DMS53 (cell line): ENCODE measurements around the gene ALX3.
"Not testable (repeated sequence)": the region's sequence is repeated elsewhere in the genome, so short reads cannot be mapped to it uniquely, and the experiment has no call there.

Source experiments
- DNase-seq: peaks from one replicate; lab custom pipeline; 2025; lab: John Stamatoyannopoulos, UW

Gene ALX3

DNA sequence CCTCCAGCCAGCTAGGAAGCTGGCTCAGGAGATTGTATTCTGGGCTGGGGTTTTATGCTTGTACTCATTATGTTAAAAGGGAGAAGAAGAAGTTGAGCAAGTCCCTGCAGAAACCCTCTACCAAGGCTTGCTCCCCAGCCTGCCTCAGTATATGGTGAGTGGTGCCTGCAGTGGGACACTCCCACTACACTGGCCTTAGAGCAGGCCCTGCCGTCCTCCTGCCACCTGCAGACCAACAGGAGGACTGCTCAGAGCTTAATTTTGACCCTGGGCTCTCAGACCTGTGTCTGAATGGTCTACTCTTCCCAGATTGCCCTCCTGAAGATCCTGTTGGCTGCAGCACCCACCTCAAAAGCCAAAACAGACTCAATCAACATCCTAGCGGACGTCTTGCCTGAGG is 23.0 kb downstream of the ALX3 start:
- DNase-seq, result peak; percentile 34

DNA sequence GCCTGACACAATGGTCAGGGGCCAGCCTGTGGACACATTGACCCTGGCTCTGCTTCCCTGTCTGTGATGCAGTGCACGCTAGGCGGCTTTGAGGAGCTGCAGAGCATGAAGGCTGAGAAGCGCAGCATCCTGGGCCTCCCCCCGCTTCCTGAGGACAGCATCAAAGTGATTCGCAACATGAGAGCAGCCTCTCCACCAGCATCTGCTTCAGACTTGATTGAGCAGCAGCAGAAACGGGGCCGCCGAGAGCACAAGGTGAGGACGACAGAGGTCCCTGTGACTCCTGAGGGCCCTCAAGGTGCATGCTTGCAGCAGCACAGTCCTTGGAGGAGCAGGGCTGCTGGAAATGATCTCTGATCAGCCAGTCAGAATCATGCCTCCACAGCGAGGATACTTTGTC is 27.5 kb downstream of the ALX3 start:
- no peak for DNase-seq

DNA sequence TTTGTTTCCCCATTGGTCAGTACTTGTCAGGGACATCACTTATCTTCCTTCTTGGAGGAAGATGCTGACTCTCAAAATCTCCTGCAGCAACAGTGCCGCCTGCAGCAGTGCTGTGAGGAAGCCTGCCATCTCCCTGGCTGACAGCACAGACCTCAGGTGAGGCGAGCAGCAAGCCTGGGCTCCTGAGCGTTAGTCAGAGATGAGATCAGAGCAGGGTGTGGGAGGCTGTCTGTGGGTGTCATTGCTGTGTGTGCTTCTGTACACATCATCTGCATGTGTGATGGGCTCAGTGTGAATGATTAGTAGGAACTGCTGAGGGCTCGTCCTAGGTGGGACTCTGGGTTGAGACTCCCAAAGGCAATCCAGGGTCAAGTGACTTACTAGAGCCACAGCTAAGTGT is 29.9 kb downstream of the ALX3 start:
- no peak for DNase-seq

DNA sequence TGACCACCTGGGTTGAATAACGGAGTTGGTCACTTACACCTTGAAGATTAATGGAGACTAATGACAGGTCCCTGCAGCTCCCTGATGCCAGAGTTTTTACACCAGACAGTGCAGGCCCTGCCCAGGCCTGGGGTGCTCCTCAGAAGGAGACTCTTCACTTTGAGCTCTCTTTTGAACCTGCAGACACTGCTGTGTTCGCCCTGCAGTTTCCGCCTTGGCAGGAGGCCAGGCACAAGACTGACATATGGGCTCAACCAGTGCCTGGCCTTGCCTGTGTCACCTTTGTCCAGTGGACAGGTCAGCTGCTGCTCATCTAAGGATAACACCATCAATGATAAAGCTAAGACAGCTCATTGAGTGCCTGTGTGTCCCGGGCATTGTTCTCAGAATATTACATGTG is 30.8 kb downstream of the ALX3 start:
- DNase-seq, result peak; percentile 13

DNA sequence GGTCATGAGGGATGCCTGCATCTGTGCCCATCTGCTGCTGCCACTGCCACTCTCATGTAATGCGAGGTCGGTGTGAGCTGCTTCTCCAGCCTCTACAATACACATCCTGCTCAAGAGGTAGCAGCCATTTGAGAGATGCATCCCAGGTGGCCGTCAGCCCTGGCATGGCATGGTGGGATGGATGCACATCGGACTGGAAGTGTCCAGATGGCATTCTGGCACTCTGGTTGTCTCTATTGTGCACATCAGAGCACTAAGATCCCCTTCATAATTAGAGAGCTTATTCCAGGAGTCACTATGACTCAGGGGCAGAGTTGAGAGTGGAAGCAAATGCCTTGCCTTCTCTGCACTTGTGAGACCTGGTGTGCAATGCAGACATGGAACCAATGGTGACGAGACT is 32.2 kb downstream of the ALX3 start:
- DNase-seq, result no peak

DNA sequence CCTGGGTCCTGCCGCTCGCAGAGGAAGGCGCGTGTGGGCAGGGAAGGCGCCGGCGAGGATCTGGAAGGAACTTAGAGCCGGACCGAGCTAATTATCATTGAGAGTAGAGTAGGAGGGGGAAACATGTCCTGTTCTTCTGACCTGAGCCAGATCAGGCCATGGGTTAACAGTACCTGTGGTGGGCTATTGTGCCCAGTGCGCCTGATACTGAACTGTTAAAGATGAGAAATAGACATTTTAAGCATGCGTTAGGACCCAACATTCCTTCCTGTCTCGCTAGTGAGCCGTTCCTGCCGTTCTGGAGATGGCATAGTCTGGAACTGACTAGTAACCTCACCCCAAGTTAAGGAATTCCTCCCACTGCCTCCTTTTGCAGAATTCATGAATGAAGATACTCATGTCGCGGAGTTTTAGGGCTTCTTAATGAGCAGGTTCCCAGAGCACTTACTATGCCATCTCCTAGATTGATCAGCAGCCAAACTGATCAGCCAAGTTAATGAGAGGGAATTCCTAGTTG is 35.2 kb downstream of the ALX3 start:
- no peak for DNase-seq

DNA sequence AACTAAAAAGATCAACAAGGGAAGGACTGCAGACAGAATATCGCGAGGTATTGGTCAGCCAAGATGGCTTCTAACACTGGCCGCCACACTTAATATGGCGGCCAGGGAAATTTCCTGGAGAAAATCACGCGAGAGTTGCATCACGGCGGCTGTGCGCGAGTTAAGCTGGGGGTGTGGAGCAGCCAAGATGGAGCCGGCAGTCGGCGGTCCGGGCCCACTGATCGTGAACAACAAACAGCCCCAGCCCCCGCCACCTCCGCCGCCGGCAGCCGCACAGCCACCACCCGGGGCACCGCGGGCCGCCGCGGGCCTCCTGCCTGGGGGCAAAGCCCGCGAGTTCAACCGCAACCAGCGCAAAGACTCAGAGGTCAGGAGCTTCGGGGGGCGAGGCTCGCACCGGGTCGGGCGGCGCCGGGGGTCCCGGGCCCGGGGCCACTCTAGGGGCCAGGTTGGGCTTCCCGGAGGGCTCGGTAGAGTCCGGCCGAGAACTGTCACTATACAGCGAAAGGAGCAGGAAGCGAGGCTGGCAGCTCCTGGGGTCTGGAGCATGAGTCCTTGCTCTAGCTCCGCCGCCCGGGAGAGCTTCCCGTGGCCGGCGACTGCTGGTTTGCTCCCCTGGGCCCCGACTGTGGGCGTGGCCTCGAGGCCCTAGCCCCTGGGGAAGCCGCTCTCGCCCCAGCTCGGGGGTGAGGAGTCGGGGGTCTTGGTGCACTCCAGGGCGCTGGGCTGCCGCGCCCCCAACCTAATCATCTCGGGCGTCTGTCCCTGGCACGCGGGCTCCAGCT is 35.8 kb downstream of the ALX3 start, which contains the start of gene STRIP1:
TSS of gene STRIP1 (plus strand) at position 174 of the 785 bp plus-strand sequence. CDS start at position 188, 14 bp downstream.
- peak; percentile 98 for DNase-seq

DNA sequence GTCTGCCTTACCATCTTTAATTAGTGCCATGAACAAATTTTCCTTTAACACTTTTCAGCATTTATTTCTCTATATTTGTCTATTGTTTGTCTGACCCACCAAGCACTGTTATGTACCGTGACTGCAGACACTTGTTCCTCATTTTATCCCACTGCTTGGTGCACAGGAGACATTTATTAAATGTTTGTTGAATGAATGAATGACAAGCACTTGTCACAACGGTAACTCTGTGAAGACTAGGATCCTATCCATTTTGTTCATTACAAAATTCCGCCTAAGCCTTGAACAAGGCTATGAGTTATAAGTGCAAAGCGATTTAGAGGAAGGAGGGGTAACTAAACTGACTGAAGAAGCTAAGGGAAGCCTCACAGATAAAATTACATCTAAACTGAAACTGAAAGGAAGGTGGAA is 36.4 kb downstream of the ALX3 start:
- no peak for DNase-seq

DNA sequence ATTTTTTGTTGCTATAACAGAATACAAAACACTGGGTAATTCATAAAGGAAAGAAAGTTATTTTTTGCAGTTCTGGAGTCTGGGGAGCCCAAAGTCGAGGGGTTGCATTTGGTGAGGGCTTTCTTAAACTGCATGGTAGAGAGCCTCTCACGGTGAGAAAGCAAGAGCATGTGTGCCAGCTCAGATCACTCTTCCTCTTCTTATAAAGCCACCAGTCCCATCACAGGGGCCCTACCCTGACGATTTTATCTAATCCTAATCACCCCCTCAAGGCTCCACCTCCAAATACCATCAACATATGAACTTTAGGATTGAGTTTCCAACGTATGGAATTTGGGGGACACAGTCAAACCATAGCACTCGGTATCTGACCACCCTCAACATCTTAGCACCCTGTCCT is 37.1 kb downstream of the ALX3 start:
- DNase-seq, result no peak

DNA sequence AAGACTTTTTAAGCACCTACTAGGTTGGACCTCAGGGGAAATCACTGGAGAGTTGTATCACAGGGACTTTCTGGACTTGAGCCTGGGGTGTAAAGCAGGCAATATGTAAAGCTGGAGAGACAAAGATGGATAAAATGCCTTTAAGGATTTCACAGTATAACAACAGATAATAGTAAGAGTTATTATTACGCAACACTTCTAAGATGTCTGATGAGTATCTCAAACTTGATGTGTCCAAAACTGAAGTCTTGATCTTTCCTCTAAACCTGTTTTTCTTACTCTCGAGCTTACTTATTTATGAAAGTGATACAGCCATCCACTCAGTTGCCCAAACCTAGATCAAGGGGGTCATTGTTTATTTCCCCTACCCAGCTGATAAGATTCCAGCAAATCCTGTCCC is 38.1 kb downstream of the ALX3 start:
- DNase-seq, result no peak

DNA sequence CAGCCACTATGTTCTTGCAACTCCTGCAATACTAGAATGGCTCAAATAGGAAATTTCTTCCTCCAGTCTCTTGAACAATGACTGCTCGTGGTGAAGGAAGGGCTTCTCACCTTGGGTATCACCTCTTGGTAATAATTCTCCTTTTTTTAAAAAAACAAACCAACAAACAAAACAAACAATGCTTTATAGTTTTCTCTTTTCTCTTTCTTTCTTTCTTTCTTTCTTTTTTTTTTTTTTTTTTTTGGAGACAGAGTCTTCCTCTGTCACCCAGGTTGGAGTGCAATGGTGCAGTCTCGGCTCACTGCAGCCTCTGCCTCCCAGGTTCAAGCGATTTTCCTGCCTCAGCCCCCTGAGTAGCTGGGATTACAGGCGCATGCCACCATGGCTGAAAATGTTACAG is 39.8 kb downstream of the ALX3 start:
- DNase-seq, result not testable (repeated sequence)

DNA sequence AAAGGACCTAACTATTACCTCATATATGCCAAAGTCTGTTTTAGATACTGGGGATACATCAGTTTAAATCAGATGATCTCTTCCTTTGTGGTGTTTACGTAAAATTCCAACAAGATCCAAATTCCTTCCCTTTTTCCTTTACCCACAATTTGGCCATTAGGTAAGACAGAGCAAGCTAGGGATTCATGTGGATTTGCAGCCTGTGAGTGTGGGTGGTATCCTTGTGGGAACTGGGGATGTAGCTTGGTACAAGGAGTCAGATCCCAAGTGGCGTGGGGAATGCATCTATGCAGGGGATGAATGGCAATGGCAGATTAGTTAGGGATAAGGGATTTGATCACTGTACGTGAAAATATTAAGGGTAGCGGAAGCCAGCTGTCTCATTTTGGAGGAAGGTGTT is 45.9 kb downstream of the ALX3 start:
- no peak for DNase-seq

DNA sequence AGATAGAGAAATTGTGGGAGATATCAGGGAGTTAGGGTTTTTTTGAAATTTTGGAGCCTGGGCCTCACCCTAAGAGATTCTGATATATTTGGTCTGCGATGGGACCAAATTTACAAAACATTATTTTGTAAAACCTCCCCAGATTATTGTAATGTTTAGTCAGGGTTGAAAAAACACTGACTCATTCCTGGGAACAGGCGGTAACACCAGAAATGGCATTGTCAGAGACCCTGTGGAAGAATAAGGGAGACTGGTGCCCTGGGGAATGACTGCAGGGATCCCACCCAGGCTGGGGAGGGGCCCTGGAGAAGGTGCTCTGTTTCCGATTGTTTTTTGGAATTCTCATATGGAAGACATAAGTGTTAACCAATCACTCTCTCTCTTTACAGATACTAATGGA is 49.2 kb downstream of the ALX3 start:
- no peak for DNase-seq

DNA sequence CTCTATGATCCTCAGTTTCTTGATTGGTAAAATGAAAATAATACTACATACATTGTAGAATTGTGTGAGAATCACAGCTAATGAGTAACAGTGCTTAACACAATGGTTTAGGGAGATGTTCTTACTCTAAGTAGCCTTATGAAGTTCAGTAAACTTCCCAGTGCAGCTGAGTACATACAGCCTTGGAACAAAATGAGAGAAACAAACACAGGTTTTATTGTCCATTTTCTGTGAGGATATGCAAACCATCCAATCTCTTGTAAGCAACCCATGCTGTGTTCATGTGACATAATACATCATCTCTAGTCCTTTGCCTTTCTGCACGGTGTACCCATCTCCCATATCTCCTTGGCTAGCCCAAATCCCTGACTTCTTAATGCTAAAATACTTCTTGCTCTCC is 50.7 kb downstream of the ALX3 start:
- DNase-seq, result peak; percentile 32

DNA sequence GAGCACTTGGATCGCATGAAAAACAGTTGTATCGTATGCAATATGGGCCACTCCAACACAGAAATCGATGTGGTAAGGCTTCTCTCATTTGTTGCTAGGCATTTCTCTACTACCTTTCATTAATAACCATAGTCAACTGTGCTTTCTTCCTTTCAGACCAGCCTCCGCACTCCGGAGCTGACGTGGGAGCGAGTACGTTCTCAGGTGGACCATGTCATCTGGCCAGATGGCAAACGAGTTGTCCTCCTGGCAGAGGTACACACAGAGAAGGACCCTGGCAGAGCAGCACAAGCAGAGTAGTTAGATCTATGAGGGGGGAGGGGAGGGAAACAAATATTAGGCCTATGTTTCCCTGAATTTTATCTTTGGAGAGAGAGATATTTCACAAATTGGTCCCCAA is 52.1 kb downstream of the ALX3 start:
- no peak for DNase-seq

DNA sequence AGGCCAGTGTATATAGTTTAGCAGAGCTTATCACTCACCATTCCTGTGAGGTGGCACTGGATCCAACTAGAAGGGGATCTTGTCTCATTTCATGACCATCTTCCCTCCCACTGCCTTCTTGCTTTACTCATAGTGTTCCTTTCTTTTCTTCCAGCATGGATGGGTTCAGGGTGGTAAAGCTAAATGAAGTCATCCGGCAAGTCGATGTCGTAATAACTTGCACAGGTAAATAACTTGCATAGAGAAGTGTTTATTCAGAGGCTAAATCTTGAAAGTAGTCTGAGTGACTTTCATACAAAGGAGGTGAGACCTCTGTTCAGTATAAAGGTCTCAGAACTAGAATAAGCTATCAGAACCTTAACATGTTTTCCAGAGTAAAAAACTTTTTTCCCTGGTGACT is 52.7 kb downstream of the ALX3 start:
- DNase-seq, result no peak

DNA sequence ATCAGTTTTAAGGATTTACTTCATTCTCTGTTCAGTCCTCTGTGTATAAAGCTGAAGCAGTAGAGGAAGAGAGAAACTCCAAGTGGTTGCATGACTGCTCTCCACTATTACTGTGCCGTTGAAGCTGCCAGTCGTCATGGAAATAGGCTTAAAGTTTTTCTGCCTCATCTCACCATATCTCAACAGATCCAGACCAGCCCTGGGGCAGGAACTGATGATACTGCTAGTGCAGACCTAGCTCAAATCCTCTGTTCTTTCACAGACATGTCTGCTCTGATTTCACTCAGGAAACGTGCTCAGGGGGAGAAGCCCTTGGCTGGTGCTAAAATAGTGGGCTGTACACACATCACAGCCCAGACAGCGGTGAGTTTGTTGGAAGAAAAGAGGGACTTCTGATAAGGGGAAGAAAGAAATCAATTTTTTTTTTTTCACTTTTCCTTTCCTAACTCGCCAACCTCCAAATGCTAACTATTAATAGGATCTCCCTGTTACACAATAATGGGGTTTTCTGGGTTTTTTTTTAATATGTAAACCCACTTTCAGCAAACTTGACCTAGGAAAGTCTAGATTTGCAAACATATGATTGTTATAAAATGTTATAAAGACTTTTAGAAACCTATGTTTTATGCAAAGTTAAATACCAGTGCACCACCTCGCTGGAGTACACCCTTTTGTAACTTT is 58.2 kb downstream of the ALX3 start:
- no peak for DNase-seq

DNA sequence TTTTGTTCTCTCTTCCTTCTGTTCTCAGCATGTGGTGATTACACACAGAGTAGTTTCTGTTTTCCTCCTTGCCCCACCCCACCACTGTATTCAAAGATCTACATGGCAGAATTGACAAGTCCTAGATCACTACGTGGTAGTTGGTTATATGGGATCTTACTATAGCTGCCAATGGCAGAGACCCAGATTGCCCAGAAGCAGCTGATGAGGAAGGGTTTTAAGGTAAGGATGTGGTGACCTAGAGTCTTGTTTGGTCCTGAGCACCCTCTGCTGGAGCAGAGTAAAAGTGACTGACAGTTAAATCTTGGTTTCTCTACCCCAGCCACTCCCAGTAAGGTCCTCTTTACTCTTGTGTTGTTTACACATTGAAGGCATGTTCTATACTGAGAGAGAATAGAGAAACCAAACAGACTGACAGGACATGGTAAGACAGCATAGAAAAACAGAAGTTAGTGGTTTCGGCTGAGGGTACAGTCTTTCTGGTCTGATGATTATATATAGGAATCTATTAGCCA is 58.9 kb downstream of the ALX3 start:
- DNase-seq, result peak; percentile 58
